Right lung (tissue), 10 donors: Measurements from ENCODE around the gene NPIPB4. TPM values are rescaled to one million over a fixed set of nuclear protein-coding genes. Genes with fewer than 3 reads are reported as not detected.
A peak's percentile ranks its signal among the peaks of the same experiment; 100 is the strongest.
"Not testable (repeated sequence)": the region's sequence is repeated elsewhere in the genome, so short reads cannot be mapped to it uniquely, and the experiment has no call there.

ENCODE experiments used
- DNase-seq, 2 donors: peaks; one replicate each; pipeline ENCODE4 v3.0.0-alpha.2; 2013
- long read RNA-seq, 8 donors: transcript quantifications; one replicate each; lab custom pipeline, GENCODE V29; 2026
- polyA plus RNA-seq, 5 donors: library from polyadenylated mRNA; unstranded; fragments of 120-200 nt; gene quantifications; one replicate each; pipeline versions ENCODE4 v1.2.1 to v1.2.3, GENCODE V29; 2013; ENCODE audit warnings: inconsistent platforms in 1 of 5, low replicate concordance in 1 of 5; ENCODE audit not compliant: insufficient read length in 5 of 5, insufficient read depth in 1 of 5

The NPIPB4 gene
- polyA plus RNA-seq, result 100 to 1,000 TPM in 4 of 5 donors, 10 to 100 TPM in 1; 93.9 to 186 (median 166) TPM
- long read RNA-seq, donor 1, partial matches to known transcripts, result 0 of 1 reads
- long read RNA-seq, donor 1, other reads (novel, unspliced or antisense), result 0 of 1 reads
- long read RNA-seq, donor 2, partial matches to known transcripts, result 0 of 1 reads
- long read RNA-seq, donor 2, other reads (novel, unspliced or antisense), result 0 of 1 reads
- long read RNA-seq, donor 3, partial matches to known transcripts, result 17 of 17 reads
- long read RNA-seq, donor 3, other reads (novel, unspliced or antisense), result 0 of 17 reads
- long read RNA-seq, donor 4, result 0 reads
- long read RNA-seq, donor 5, partial matches to known transcripts, result 0 of 1 reads
- long read RNA-seq, donor 5, other reads (novel, unspliced or antisense), result 0 of 1 reads
- long read RNA-seq, donor 6, partial matches to known transcripts, result 29 of 29 reads
- long read RNA-seq, donor 6, other reads (novel, unspliced or antisense), result 0 of 29 reads
- long read RNA-seq, donor 7, partial matches to known transcripts, result 14 of 14 reads
- long read RNA-seq, donor 7, other reads (novel, unspliced or antisense), result 0 of 14 reads
- long read RNA-seq, donor 8, result 0 reads

- DNase-seq, result not testable (repeated sequence)
These were observed at the start of gene NPIPB4 for GRCh38 chr16:21857656-21858055. Gene NPIPB4 (minus strand): TSS chr16:21857756. CDS start chr16:21857378, 378 bp downstream.

GRCh38 chr16:21898998-21899397, 41.4 kb upstream of the NPIPB4 start:
- DNase-seq, result not testable (repeated sequence)

- DNase-seq, result not testable (repeated sequence)
These were observed 24.4 kb upstream of the NPIPB4 start for GRCh38 chr16:21881988-21882387.

- DNase-seq, result not testable (repeated sequence)
These were observed 20.4 kb downstream of the NPIPB4 start for GRCh38 chr16:21837186-21837585.

- DNase-seq, result not testable (repeated sequence)
These were observed 21.2 kb downstream of the NPIPB4 start for GRCh38 chr16:21836334-21836733.

GRCh38 chr16:21835747-21836146, 21.8 kb downstream of the NPIPB4 start:
- DNase-seq, result not testable (repeated sequence)

GRCh38 chr16:21834211-21834610, 23.3 kb downstream of the NPIPB4 start:
- DNase-seq, result not testable (repeated sequence)

GRCh38 chr16:21829929-21830328, 27.6 kb downstream of the NPIPB4 start:
- DNase-seq, result not testable (repeated sequence)

GRCh38 chr16:21826067-21826706, 31.4 kb downstream of the NPIPB4 start:
- not testable (repeated sequence) for DNase-seq

GRCh38 chr16:21825526-21825925, 32.0 kb downstream of the NPIPB4 start:
- not testable (repeated sequence) for DNase-seq

- DNase-seq, result not testable (repeated sequence)
These were observed 34.3 kb downstream of the NPIPB4 start for GRCh38 chr16:21823258-21823657.

GRCh38 chr16:21820908-21821465, 36.6 kb downstream of the NPIPB4 start:
- not testable (repeated sequence) for DNase-seq

- peak; percentile 77 to 84 for DNase-seq
These were observed 37.3 kb downstream of the NPIPB4 start for GRCh38 chr16:21820028-21820907.

- DNase-seq, result not testable (repeated sequence)
These were observed 37.9 kb downstream of the NPIPB4 start for GRCh38 chr16:21819617-21820016.

GRCh38 chr16:21817012-21817411, 40.5 kb downstream of the NPIPB4 start:
- not testable (repeated sequence) for DNase-seq

GRCh38 chr16:21815694-21816093, 41.9 kb downstream of the NPIPB4 start:
- DNase-seq, result not testable (repeated sequence)

GRCh38 chr16:21802375-21802663, 55.2 kb downstream of the NPIPB4 start:
- not testable (repeated sequence) for DNase-seq

- DNase-seq, result not testable (repeated sequence)
These were observed 55.8 kb downstream of the NPIPB4 start for GRCh38 chr16:21801538-21802374.

GRCh38 chr16:21798601-21799000, 59.0 kb downstream of the NPIPB4 start:
- not testable (repeated sequence) for DNase-seq

- DNase-seq, result not testable (repeated sequence)
These were observed 64.2 kb downstream of the NPIPB4 start for GRCh38 chr16:21793310-21793709.
